ENCODE data around the gene SHISA6.

SHISA6 gene

DNA sequence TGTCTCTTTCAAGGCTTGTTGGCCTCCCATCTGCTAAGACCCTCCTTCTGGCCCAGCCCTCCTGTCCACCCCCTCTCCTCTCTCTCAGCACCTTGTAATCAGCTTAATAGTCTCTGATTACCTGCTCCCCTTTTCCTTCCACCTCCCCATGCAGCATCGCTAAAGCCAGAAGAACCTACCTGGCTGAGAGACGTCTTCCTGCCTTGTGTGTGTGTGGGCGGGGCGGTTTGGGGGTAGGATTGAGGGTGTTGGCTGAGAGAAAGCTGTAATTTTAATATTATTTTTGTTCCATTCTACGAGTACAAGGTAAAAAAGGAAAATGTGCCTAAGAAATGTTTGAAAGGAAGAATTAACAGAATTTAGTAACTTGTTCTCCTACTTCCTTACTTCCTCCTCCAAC lies 360.6 kb downstream of the SHISA6 start:
- no peak for DNase-seq

DNA sequence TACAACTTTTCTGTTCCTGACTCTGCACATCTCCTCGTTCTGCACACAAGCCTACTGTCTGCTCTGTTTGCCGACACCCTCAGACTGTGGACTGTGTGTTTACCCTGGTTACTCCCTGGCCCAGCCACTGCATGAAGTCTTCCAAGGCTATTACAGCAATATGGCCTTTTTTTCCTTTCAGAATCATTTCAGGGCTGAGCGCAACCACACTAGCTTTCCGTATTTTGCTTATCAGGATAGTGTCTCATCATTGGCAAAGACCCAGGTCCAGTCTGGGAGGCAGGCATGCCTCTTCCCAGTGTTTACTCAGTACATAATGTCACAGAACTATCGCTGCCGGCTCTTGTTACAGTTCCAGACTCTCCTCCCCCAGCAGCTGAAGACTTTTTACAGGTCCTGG lies 367.4 kb downstream of the SHISA6 start:
- no peak for DNase-seq

DNA sequence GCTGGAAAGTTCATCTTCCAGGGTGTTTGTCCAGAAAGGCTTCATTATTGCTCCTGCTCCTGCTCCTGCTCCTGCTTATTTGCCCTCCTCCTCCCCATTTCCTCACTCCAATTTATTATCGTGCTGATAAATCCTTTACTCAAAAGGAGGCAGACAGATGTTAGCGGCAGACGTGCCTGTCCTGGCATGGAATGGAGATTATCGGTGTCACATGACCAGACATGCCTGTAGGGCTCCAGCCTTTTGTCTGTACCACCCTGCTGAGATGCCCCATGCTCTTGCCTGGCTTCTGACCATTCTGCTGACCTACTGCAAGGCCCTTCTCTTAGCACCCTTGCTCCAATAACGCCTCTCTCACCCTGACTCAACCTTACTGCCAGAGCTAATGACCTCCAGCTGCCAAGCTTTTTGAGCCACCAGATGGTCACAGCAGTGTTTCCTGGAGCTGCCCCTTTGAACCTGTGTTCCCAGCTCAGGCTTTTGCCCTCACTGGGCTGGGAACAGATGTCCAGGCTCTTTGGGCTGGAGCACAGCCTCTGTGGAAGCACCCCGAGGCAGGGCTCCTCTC lies 370.1 kb downstream of the SHISA6 start:
- no peak for DNase-seq

DNA sequence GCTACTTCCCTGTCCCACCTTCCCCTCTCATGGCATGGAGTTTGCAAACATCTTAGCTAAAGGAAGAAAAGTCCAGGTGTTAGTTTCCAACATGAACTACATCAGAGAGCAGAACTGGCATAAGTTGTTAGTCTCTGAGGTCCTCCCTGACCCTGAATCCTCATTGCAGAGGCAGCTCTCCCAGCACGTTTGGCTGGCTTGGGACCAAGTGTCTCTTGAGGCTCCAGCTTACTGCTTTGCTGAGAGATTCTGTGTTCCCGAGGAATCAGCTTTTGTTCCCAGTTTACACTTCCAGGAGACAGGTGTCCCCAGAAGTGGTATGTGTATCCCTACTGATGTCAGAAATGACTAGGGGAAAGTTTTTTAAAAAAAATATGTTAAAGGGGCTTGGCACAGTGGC lies 371.9 kb downstream of the SHISA6 start:
- no peak for DNase-seq

All from fibroblast of skin of abdomen (primary cell).